HUES6 (cell line): ENCODE measurements around the gene SFR1.

Experiments
- H3K27ac ChIP-seq: 2 replicates; pipeline ENCODE4 v1.7.0; 2013; ENCODE audit warnings: low read depth, mild to moderate bottlenecking, low read length, inconsistent platforms
- H3K27me3 ChIP-seq: 2 replicates; pipeline ENCODE4 v1.6.1; 2013; ENCODE audit warnings: low read length; ENCODE audit not compliant: control insufficient read depth, insufficient read depth
- H3K36me3 ChIP-seq: 2 replicates; pipeline ENCODE4 v1.6.1; 2013; ENCODE audit warnings: low read length; ENCODE audit not compliant: control insufficient read depth, insufficient read depth
- H3K4me1 ChIP-seq: 2 replicates; pipeline ENCODE4 v1.6.1; 2013; ENCODE audit warnings: low read length; ENCODE audit not compliant: control insufficient read depth, insufficient read depth
- H3K4me3 ChIP-seq: 2 replicates; pipeline ENCODE4 v1.5.1; 2013; ENCODE audit warnings: low read depth, low read length
- H3K9ac ChIP-seq: one replicate; pipeline ENCODE4 v1.6.1; 2013; ENCODE audit warnings: mild to moderate bottlenecking, low read length
- H3K9me3 ChIP-seq: 2 replicates; pipeline ENCODE4 v1.6.1; 2013; ENCODE audit warnings: low read depth, low read length; ENCODE audit not compliant: control insufficient read depth, insufficient read depth

SFR1 gene, protein sequence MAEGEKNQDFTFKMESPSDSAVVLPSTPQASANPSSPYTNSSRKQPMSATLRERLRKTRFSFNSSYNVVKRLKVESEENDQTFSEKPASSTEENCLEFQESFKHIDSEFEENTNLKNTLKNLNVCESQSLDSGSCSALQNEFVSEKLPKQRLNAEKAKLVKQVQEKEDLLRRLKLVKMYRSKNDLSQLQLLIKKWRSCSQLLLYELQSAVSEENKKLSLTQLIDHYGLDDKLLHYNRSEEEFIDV

DNA sequence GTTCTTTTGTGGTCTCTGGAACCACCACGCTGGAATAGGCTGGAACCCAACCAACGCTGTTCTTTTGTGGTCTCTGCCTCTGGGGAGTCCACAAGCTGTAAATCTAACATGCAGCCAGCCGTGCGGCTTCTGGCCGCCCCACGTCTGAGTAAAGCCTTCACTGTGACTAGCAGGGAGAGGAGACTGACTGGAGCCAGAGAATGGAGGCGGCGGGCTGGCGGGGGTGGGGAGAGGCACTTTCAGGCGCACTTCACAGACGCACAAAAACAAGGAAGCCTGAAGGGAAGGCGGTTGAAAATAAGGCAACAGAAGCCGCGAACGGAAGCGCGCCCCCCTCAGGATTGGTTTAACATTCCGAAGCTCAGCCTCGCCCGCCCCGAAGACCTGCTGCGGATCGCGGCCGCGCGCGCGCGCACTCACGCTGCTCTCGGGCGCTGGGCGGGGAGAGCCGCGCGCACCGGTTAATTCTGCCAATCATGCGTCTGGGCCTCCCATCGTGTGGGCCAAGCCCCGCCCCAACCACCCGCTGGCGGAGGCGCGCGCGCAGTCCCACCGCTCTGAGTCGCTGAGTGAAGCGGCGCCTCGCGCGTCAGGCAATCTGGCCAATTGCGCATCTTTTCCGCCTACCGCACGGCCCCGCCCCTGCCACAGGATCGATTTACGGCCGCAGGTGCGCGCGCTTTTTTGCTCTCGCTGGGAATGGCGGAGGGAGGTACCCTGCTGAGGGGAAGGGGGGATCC is at the start of gene SFR1:
Gene SFR1, plus strand, starts transcription at position 687 of the 740 bp plus-strand sequence. Its CDS starts 13 bp downstream, at position 700.
- peak within 1 kb of the TSS; percentile 66 for H3K4me3 ChIP-seq
- no peaks in the 10 kb centered on the region for H3K9me3 ChIP-seq
- H3K27ac ChIP-seq: peak within 1 kb of the TSS; percentile 89
- H3K36me3 ChIP-seq: 0 out of 2 replicates have a peak, but pooled peaks cover 5% of the 10 kb centered on the region
- no peaks in the 10 kb centered on the region for H3K27me3 ChIP-seq
- H3K4me1 ChIP-seq: peaks cover 24% of the 10 kb centered on the region
- H3K9ac ChIP-seq: peak within 1 kb of the TSS; percentile 92

DNA sequence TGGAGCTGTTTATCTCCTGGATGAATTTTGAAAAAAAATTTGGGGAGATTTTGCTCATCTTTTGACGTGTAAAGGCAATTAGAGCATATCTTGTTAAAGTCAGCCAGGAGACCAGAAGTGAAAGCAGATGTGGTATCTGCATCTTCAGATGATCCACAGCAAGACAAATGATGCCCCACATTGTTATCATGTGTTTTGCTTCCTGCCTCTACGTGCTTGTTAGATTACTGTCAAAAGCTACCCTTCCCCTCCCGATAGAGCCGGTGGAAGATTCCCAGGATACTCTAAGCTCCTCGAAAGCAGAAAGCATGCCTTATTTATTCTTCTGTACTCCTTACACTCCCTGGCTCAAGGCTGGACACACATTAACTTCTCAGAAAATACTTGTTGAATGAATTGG is 49.2 kb upstream of the SFR1 start:
- peaks cover 28% of the 10 kb centered on the region for H3K4me1 ChIP-seq
- H3K27me3 ChIP-seq: peaks cover 4% of the 10 kb centered on the region; the same call in 1 of the 2 replicates
- no peak overlapping the region for H3K4me3 ChIP-seq
- H3K36me3 ChIP-seq: no peaks in the 10 kb centered on the region
- H3K27ac ChIP-seq: no peak overlapping the region
- H3K9ac ChIP-seq: no peak overlapping the region
- H3K9me3 ChIP-seq: no peaks in the 10 kb centered on the region

DNA sequence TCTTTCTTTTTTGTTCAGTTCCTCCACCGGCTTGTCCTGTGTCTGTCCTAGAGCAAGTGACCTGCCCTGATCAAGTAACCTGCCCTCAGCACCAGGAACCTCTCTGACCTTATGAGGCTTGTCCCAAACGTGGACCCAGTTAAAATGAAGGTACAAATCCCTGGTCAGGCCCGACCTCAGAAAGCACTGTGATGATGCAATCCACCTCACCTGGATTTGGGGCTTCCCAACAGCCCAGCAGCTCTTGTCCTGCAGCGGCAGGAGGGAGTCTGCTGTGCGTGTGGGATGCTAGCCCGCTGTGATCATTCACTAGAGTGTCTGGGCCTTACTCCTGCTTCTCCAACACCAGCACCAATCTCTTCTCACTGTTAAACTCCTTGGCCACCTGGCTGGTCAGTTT is 47.5 kb upstream of the SFR1 start:
- Histone ChIP-seq H3K4me3 (no peak overlapping the region), H3K4me1 (peaks cover 25% of the 10 kb centered on the region), H3K36me3 (no peaks in the 10 kb centered on the region), H3K27me3 (peaks cover 4% of the 10 kb centered on the region; the same call in 1 of the 2 replicates), H3K9me3 (no peaks in the 10 kb centered on the region), H3K27ac (no peak overlapping the region), H3K9ac (no peak overlapping the region)

DNA sequence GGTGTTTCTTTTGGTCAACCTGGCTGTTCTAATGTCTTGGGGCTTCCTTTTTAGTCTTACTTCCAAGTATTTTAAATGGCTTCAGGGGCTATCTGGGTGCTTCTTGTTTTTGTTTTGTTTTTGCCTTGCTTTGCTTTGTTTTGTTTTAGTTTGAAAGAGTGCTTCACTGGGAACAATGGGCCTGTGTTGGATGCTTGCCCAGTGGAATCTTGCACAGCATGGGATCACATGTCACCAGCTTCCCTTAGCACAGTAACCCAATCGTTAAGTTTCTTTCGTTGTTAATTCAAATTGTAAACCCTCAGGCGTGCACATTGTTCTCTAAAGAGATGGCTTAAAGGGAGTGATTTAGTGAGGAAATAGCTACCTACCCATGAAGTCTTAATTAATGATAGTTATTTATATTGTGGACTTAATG is 45.2 kb upstream of the SFR1 start:
- Histone ChIP-seq H3K27ac (peak overlapping the region; percentile 61; the same call in 1 of the 2 replicates), H3K4me1 (peaks cover 26% of the 10 kb centered on the region), H3K36me3 (no peaks in the 10 kb centered on the region), H3K4me3 (peak overlapping the region; percentile 22; the same call in 1 of the 2 replicates), H3K9ac (no peak overlapping the region), H3K9me3 (no peaks in the 10 kb centered on the region), H3K27me3 (peaks cover 4% of the 10 kb centered on the region; the same call in 1 of the 2 replicates)

DNA sequence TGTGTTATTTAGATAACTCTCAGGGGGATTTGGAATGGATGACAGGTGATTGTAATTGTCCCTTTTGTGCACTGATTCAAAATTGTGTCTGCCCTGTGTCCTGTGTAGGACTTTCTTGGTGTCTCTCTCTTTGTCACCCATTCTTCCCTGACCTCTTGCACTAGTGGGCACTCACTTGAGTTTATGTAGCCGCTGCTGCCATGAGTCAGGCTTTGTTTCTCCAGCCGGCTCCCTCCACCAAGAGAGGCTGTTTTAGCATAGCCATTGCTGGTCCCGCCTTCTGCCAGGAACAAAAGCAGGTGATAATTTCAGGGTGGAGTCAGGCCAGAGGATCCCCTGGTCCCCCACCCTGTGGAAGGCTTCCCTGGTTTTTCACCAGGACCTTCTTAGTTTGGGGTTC is 44.7 kb upstream of the SFR1 start:
- no peaks in the 10 kb centered on the region for H3K36me3 ChIP-seq
- no peaks in the 10 kb centered on the region for H3K9me3 ChIP-seq
- peak overlapping the region; percentile 18 for H3K9ac ChIP-seq
- peak overlapping the region; percentile 22; the same call in 1 of the 2 replicates for H3K4me3 ChIP-seq
- H3K27me3 ChIP-seq: peaks cover 4% of the 10 kb centered on the region; the same call in 1 of the 2 replicates
- H3K4me1 ChIP-seq: peaks cover 30% of the 10 kb centered on the region
- peak overlapping the region; percentile 61; the same call in 1 of the 2 replicates for H3K27ac ChIP-seq

DNA sequence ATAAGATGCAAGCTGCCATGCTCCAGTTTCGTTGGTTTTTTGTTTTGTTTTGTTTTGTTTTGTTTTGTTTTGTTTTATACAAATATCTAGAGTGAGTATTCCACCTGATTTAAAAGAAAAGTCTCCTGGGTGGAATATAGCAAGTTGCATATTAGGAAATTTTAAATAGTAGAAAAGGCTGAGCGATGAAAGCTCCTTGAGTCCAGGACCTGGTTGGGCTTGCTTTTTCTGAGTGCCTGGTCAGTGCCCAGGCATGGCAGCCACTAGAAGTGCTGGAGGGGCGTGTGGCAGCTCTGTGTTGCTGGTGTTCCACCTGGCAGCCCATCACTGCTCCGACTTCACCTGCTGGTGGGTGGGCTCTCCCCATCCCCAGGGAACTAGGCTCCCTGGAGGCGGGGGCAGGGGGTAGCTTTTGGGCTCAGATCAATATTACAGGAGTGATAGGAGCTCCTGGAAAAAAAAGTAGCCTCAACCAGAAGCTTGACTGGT is 44.3 kb upstream of the SFR1 start:
- H3K27ac ChIP-seq: peak overlapping the region; percentile 61; the same call in 1 of the 2 replicates
- H3K27me3 ChIP-seq: peaks cover 4% of the 10 kb centered on the region; the same call in 1 of the 2 replicates
- no peaks in the 10 kb centered on the region for H3K9me3 ChIP-seq
- no peaks in the 10 kb centered on the region for H3K36me3 ChIP-seq
- H3K4me1 ChIP-seq: peaks cover 31% of the 10 kb centered on the region
- H3K4me3 ChIP-seq: no peak overlapping the region
- H3K9ac ChIP-seq: no peak overlapping the region

DNA sequence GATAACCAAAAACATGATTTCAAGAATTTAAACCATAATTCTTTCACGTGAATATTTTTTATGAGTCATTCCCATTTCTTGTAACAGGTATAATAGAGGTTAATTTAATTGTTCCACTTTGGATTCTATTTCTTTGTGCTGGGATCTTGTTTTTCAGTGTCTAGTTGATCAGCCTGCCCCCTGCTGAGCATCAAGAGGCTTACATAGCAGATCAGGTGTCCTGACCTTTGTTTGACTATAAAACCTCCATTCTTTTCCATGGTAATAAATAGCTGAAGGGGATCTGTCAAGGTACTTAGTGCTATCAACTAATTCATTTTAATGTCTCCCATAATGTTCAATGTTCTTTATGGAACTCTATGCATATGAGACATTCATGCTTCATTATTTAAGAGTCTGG is 41.2 kb upstream of the SFR1 start:
- Histone ChIP-seq H3K27ac (no peak overlapping the region), H3K27me3 (no peaks in the 10 kb centered on the region)

DNA sequence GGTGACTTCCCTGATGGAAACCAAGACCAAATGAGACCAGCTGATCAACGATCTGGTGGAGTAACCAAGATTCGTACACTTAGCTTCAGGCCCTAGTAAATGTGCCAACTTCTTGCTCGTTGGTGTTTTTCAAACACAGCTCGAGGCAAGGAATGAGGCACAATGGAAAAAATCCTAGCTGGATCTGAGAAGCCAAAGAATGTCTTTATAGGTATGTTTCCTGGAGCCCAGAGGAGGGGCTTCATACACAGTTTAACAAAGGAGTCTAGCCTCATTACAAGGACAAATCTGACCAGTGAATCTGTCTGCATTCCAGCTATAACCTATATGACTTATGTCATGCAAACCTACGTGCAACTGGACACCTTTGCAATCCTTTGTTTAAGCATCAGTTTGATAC is 40.0 kb upstream of the SFR1 start:
- Histone ChIP-seq H3K27me3 (no peaks in the 10 kb centered on the region), H3K27ac (no peak overlapping the region), H3K36me3 (no peaks in the 10 kb centered on the region), H3K4me3 (no peak overlapping the region), H3K9ac (no peak overlapping the region), H3K9me3 (no peaks in the 10 kb centered on the region), H3K4me1 (peaks cover 29% of the 10 kb centered on the region)

More for the DNA sequence above, 41.2 kb upstream of the SFR1 start:
- Histone ChIP-seq H3K9me3 (no peaks in the 10 kb centered on the region), H3K4me1 (peaks cover 33% of the 10 kb centered on the region), H3K9ac (no peak overlapping the region), H3K36me3 (no peaks in the 10 kb centered on the region), H3K4me3 (no peak overlapping the region)

DNA sequence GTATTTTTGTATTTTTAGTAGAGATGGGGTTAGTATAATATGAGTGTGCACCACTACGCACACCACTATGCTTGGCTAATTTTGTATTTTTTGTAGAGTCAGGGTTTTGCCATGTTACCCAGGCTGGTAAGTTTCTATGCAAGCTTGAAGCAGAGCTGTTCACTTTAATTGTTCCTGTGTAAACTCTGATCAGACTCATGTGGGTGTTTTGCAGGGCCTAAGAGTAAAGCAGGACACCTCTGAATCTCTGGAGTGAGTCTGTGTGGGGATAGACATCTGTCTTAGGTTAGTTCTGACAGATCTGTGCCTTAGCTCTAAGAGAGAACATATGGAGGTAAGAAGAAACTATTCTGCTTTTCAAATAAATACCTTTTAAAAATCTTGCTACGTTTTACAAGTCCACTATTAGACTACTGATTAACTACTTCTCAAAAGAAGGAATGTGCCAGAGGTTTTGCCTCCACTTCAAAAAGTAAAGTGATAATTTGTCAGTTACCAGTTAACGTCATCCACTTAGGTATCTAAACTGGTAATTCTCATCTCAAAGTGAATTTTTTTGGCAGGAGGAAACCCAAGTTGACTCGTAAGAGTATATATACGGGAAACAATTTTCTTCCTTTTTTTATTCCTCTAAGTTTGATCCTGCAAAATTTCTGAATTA is 37.4 kb upstream of the SFR1 start:
- H3K4me3 ChIP-seq: no peak overlapping the region
- no peak overlapping the region for H3K9ac ChIP-seq
- peaks cover 18% of the 10 kb centered on the region for H3K4me1 ChIP-seq
- no peak overlapping the region for H3K27ac ChIP-seq
- H3K36me3 ChIP-seq: no peaks in the 10 kb centered on the region
- H3K9me3 ChIP-seq: no peaks in the 10 kb centered on the region
- H3K27me3 ChIP-seq: no peaks in the 10 kb centered on the region

DNA sequence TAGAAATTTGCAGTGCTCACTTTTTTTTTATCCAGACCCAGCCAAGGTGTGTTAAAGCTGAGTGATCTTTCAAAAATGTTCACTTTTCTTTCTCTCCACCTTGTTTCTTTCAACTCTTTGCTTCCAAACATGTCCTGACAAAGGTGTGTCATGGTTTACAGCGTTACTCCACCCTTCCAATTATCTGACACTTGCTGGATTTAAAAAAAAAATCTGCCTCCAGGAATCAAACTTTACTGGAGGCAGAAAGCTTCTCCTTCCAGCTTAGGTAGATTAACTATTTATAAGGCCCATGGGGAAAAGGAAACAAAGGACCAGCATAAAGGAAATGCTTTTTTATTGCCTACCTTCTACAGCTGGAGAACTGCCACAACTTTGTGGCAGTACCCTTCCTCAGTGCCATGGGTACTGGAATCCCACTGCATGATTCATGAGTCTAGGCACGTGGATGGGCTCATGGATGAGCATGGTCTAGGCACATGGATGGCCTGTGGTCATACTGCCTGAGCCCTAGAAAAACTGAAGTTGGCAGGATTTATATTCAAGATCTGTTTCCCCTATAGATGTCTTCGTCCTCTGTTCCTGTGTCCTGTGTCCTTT is 36.1 kb upstream of the SFR1 start, which contains the start of gene COL17A1:
Gene COL17A1, minus strand, starts transcription at position 80 of the 600 bp plus-strand sequence. CDS start 5,207 bp downstream, outside the sequence.
- Histone ChIP-seq H3K9ac (no peak within 1 kb of the TSS), H3K9me3 (no peaks in the 10 kb centered on the region), H3K36me3 (no peaks in the 10 kb centered on the region), H3K4me1 (peaks cover 23% of the 10 kb centered on the region), H3K27me3 (no peaks in the 10 kb centered on the region), H3K4me3 (no peak within 1 kb of the TSS), H3K27ac (no peak within 1 kb of the TSS)
